GM10248 (cell line): ENCODE data around the gene GGNBP2.

Source experiments
- CTCF ChIA-PET: fragments of 300-600 bp; sonication (Branson Sonifier 250); formaldehyde crosslinking; extraction: SDS; loops from one replicate; lab custom pipeline; 2021; ENCODE audit warnings: antibody characterized with exemption; lab: Yijun Ruan, JAX
- POLR2A ChIA-PET: fragments of 350-650 bp; sonication (Branson Sonifier 250); formaldehyde crosslinking; extraction: SDS; loops from one replicate; lab custom pipeline; 2020; ENCODE audit warnings: antibody characterized with exemption; lab: Yijun Ruan, JAX
- DNase-seq: peaks from one replicate; pipeline ENCODE4 v3.0.0; 2012; ENCODE audit errors: extremely low spot score
- TF ChIP-seq, protein P1 (sequence below): IDR thresholded peaks from 2 replicates; pipeline ENCODE4 v1.5.1; 2012; ENCODE audit warnings: mild to moderate bottlenecking, low read depth; ENCODE audit errors: extremely low read depth, missing control alignments, control extremely low read depth

The GGNBP2 gene

DNA sequence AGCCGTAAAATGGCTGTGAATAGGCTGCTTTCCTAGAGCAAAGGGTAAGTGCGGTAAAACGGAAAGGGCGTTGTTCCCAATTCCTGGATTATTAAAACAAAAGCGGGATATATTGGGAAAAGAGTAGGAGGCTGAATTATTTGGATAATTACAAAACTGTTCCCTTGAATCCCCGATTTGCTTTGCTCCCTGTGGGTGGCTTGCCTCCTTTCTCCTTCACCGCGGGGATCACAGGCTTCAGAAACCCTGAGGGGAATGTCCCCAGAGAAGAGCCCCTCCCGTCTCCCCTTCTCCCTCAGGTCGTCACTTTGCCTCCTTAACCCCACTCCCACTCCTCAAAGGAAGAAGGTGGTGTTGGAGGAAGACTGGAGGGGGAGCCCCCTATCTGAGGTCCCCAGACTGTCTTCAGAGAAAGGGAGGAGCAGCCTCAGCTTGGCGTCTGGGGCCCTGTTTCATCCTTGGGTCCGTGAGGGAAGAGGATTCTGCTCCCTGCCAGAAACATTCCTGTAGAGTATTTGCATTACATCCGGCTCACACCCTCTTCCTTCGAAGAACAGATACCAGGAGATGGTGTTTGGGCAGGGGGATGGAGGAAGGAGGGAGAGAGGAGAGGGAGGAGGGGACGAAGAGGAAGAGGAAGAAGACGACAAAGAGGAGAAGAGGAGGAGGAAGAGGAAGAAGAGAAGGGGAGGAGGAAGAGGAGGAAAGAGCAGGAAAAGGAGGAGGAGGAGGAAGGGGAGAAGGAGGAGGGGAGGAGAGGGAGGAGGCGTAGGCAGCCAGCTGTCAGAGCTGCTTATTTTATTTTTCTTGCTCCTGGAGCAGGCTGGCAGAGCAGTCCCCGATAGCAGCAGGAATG, 88.4 kb downstream of the GGNBP2 start:
- DNase-seq, result no peak
- TF ChIP-seq, protein P1, sequence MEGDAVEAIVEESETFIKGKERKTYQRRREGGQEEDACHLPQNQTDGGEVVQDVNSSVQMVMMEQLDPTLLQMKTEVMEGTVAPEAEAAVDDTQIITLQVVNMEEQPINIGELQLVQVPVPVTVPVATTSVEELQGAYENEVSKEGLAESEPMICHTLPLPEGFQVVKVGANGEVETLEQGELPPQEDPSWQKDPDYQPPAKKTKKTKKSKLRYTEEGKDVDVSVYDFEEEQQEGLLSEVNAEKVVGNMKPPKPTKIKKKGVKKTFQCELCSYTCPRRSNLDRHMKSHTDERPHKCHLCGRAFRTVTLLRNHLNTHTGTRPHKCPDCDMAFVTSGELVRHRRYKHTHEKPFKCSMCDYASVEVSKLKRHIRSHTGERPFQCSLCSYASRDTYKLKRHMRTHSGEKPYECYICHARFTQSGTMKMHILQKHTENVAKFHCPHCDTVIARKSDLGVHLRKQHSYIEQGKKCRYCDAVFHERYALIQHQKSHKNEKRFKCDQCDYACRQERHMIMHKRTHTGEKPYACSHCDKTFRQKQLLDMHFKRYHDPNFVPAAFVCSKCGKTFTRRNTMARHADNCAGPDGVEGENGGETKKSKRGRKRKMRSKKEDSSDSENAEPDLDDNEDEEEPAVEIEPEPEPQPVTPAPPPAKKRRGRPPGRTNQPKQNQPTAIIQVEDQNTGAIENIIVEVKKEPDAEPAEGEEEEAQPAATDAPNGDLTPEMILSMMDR, result no peak
- CTCF ChIA-PET, result interaction anchor here (0.8 to 2.8 kb wide), 2 partner anchors 30 to 740 kb away, joined by 3 to 9 read pairs; no protein-coding TSS in a partner anchor
- POLR2A ChIA-PET, result no interaction called here
